Liver (tissue), 3 donors: ENCODE measurements around the gene AXIN2.
"Not testable (repeated sequence)": the region's sequence is repeated elsewhere in the genome, so short reads cannot be mapped to it uniquely, and the experiment has no call there.

Experiments
- CTCF ChIP-seq: fragments of 150-350 bp; IDR thresholded peaks from 2 replicates; pipeline ENCODE4 v1.5.1; 2017; ENCODE audit warnings: improper control_type of control experiment, low read depth, low read length; ENCODE audit not compliant: missing input control
- GABPA ChIP-seq, 2 donors: IDR thresholded peaks in 1 of 2; conservative IDR thresholded peaks in 1 of 2; 2 replicates each; pipeline ENCODE4 v1.6.1; 2016; ENCODE audit warnings: antibody characterized with exemption in 2 of 2, mild to moderate bottlenecking in 1 of 2, moderate library complexity in 1 of 2
- JUND ChIP-seq, 2 donors: IDR thresholded peaks; 2 replicates each; pipeline ENCODE4 v1.6.1; 2016; ENCODE audit warnings: antibody characterized with exemption in 2 of 2
- RAD21 ChIP-seq, 2 donors: IDR thresholded peaks; 2 replicates each; pipeline ENCODE4 v1.6.1; 2016; ENCODE audit warnings: antibody characterized with exemption in 2 of 2, mild to moderate bottlenecking in 2 of 2
- RXRA ChIP-seq, 2 donors: IDR thresholded peaks; 2 replicates each; pipeline ENCODE4 v1.6.1; 2017 to 2018; ENCODE audit warnings: antibody characterized with exemption in 2 of 2, mild to moderate bottlenecking in 1 of 2
- SP1 ChIP-seq: IDR thresholded peaks from 2 replicates; pipeline ENCODE4 v1.6.1; 2018; ENCODE audit warnings: antibody characterized with exemption, mild to moderate bottlenecking
- TAF1 ChIP-seq: conservative IDR thresholded peaks from 2 replicates; pipeline ENCODE4 v1.6.1; 2016; ENCODE audit warnings: antibody characterized with exemption, mild to moderate bottlenecking
- TF ChIP-seq, protein P1 (sequence below): IDR thresholded peaks from 2 replicates; pipeline ENCODE4 v1.6.1; 2016; ENCODE audit warnings: antibody characterized with exemption
- donor health status: healthy.
- donor health status: healthy.

- not testable (repeated sequence) for TF ChIP-seq CTCF; JUND (IDR thresholded peaks at IDR 0.05); RAD21 (IDR thresholded peaks at IDR 0.05); TAF1; GABPA (IDR thresholded peaks at IDR 0.05 in 1 of 2, conservative IDR thresholded peaks at IDR 0.05 in 1 of 2); RXRA (IDR thresholded peaks at IDR 0.05); SP1
- TF ChIP-seq, protein P1, sequence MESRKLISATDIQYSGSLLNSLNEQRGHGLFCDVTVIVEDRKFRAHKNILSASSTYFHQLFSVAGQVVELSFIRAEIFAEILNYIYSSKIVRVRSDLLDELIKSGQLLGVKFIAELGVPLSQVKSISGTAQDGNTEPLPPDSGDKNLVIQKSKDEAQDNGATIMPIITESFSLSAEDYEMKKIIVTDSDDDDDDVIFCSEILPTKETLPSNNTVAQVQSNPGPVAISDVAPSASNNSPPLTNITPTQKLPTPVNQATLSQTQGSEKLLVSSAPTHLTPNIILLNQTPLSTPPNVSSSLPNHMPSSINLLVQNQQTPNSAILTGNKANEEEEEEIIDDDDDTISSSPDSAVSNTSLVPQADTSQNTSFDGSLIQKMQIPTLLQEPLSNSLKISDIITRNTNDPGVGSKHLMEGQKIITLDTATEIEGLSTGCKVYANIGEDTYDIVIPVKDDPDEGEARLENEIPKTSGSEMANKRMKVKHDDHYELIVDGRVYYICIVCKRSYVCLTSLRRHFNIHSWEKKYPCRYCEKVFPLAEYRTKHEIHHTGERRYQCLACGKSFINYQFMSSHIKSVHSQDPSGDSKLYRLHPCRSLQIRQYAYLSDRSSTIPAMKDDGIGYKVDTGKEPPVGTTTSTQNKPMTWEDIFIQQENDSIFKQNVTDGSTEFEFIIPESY, result not testable (repeated sequence)
Observed at GRCh38 chr17:65504673-65505072, 56.8 kb downstream of the AXIN2 start.
